Measurements from ENCODE around the gene ZNF530.

The ZNF530 gene

GRCh38 chr19:57615346-57615745, 15.7 kb downstream of the ZNF530 start:
- no peak for DNase-seq

- DNase-seq: no peak
These were observed 21.1 kb downstream of the ZNF530 start for GRCh38 chr19:57620673-57621348.

- no peak for DNase-seq
These were observed 23.4 kb downstream of the ZNF530 start for GRCh38 chr19:57623091-57623490.

GRCh38 chr19:57632987-57633831, 33.5 kb downstream of the ZNF530 start, which contains the start of gene ZNF211:
Gene ZNF211, plus strand, starts transcription at chr19:57633168. Its CDS starts 179 bp downstream, at chr19:57633347.
- peak; percentile 95 for DNase-seq

GRCh38 chr19:57633832-57634131, 34.1 kb downstream of the ZNF530 start:
- no peak for DNase-seq

- DNase-seq: no peak
These were observed 37.7 kb downstream of the ZNF530 start for GRCh38 chr19:57637379-57637778.

GRCh38 chr19:57641715-57642234, 42.1 kb downstream of the ZNF530 start:
- no peak for DNase-seq

- DNase-seq: no peak
These were observed 42.8 kb downstream of the ZNF530 start for GRCh38 chr19:57642396-57643046.

- no peak for DNase-seq
These were observed 44.0 kb downstream of the ZNF530 start for GRCh38 chr19:57643734-57644133.

- no peak for DNase-seq
These were observed 48.8 kb downstream of the ZNF530 start for GRCh38 chr19:57648331-57649003.

- DNase-seq: no peak
These were observed 51.9 kb downstream of the ZNF530 start for GRCh38 chr19:57651654-57651996.

GRCh38 chr19:57653689-57654088, 54.0 kb downstream of the ZNF530 start:
- DNase-seq: no peak

- DNase-seq: no peak
These were observed 55.8 kb downstream of the ZNF530 start for GRCh38 chr19:57655443-57655842.

- DNase-seq: no peak
These were observed 56.7 kb downstream of the ZNF530 start for GRCh38 chr19:57656346-57656745.

Data from activated effector memory CD4-positive, alpha-beta T cell treated with anti-CD3 and anti-CD28 coated beads, Interleukin-2, amount 50 U/mL, for 16 hours (primary cell).